ENCODE data around the gene DDX39A. TPM values are rescaled to one million over a fixed set of nuclear protein-coding genes. Genes with fewer than 3 reads are reported as not detected.

Gene DDX39A
- total and polyA plus RNA-seq, 2 of the 13 experiments (the other 11 are each of a cell fraction or from before 2014, with no cell fraction given), result 34.6 to 90.4 TPM

GRCh38 chr19:14442891-14443631 is 23.9 kb upstream of the DDX39A start:
- DNase-seq (ENCODE audit: low spot score) (no peak), ATAC-seq (no peak), FAIRE-seq (no peak)
- intact Hi-C loops (cut with micrococcal nuclease; ENCODE audit: unreplicated experiment) (no loop called here), in situ Hi-C loops (cut with HindIII; ENCODE audit: extremely low pct_ligation_motif_present, low pct_unique_long_range_greater_than_20kb) (no loop called here)
- peaks cover 4% of the 10 kb centered on the region for H3K79me2 ChIP-seq (ENCODE audit: insufficient read depth, low read length)
- no peak overlapping the region for H2AFZ ChIP-seq (ENCODE audit: low read length)
- H3K27ac ChIP-seq (ENCODE audit: extremely low read length, insufficient read depth, low read length), result no peak overlapping the region
- no peak overlapping the region for H3K4me2 ChIP-seq (ENCODE audit: low read depth, low read length)
- H4K20me1 ChIP-seq (ENCODE audit: insufficient read depth, low read length), result no peaks in the 10 kb centered on the region
- no peak overlapping the region for H3K9ac ChIP-seq (ENCODE audit: insufficient read depth, low read depth, low read length)
- 93% methylated on average over 5 of the region's 16 CpGs for WGBS (ENCODE audit: low lambda C conversion rate)
- BruUV-seq (replicated peaks), result no TSS peak
- H3K9me3 ChIP-seq (ENCODE audit: low read length), result no peaks in the 10 kb centered on the region
- ChIA-PET POLR2A (no interaction called here), CTCF (ENCODE audit: low intra/inter-chr PET ratio, low total read pairs) (no interaction called here)
- H3K4me1 ChIP-seq (ENCODE audit: insufficient read depth, low read length), result peaks cover 17% of the 10 kb centered on the region
- H3K27me3 ChIP-seq (ENCODE audit: control insufficient read depth in 1 of 2, insufficient read depth in 2 of 2, low read length in 2 of 2), result no peaks in the 10 kb centered on the region
- peaks cover 16 to 46% of the 10 kb centered on the region in 2 experiments for H3K36me3 ChIP-seq (replicated peaks in 1 of 2; ENCODE audit: control insufficient read depth in 1 of 2, insufficient read depth in 2 of 2, low read length in 2 of 2)
- TF ChIP-seq ZNF607 (CRISPR knock-in tag; IDR thresholded peaks at IDR 0.05; ENCODE audit: borderline replicate concordance) (no peak), ZNF468 (CRISPR knock-in tag; IDR thresholded peaks at IDR 0.05) (no peak), CBX5 (CRISPR knock-in tag; IDR thresholded peaks at IDR 0.05; ENCODE audit: borderline replicate concordance) (no peak), XBP1 (CRISPR knock-in tag; IDR thresholded peaks at IDR 0.05) (no peak), ARNTL (CRISPR knock-in tag; IDR thresholded peaks at IDR 0.05) (no peak), ZNF557 (CRISPR knock-in tag; IDR thresholded peaks at IDR 0.05) (no peak)
- TF ChIP-seq, protein P1, sequence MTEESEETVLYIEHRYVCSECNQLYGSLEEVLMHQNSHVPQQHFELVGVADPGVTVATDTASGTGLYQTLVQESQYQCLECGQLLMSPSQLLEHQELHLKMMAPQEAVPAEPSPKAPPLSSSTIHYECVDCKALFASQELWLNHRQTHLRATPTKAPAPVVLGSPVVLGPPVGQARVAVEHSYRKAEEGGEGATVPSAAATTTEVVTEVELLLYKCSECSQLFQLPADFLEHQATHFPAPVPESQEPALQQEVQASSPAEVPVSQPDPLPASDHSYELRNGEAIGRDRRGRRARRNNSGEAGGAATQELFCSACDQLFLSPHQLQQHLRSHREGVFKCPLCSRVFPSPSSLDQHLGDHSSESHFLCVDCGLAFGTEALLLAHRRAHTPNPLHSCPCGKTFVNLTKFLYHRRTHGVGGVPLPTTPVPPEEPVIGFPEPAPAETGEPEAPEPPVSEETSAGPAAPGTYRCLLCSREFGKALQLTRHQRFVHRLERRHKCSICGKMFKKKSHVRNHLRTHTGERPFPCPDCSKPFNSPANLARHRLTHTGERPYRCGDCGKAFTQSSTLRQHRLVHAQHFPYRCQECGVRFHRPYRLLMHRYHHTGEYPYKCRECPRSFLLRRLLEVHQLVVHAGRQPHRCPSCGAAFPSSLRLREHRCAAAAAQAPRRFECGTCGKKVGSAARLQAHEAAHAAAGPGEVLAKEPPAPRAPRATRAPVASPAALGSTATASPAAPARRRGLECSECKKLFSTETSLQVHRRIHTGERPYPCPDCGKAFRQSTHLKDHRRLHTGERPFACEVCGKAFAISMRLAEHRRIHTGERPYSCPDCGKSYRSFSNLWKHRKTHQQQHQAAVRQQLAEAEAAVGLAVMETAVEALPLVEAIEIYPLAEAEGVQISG (CRISPR knock-in tag; IDR thresholded peaks at IDR 0.05), result no peak
- no peak overlapping the region for H3K4me3 ChIP-seq (replicated peaks in 1 of 3; ENCODE audit: insufficient read depth in 1 of 3, low read depth in 2 of 3, low read length in 3 of 3)
